Type B pancreatic cell (in vitro differentiated cells): Measurements from ENCODE around the gene FIGLA. TPM values are rescaled to one million over a fixed set of nuclear protein-coding genes. Genes with fewer than 3 reads are reported as not detected.

Source experiments
- DNase-seq: peaks from one replicate; pipeline ENCODE4 v3.0.0; 2021; ENCODE audit warnings: mixed read lengths; ENCODE audit not compliant: unreplicated experiment; ENCODE audit errors: extremely low spot score
- H3K27ac Mint-ChIP-seq: 2 replicates; pipeline ENCODE4 v1.8.0; 2021; ENCODE audit warnings: mild to moderate bottlenecking, mixed read lengths
- H3K27me3 Mint-ChIP-seq: 2 replicates; pipeline ENCODE4 v1.8.0; 2021; ENCODE audit warnings: mixed read lengths
- H3K36me3 Mint-ChIP-seq: 2 replicates; pipeline ENCODE4 v1.8.0; 2021; ENCODE audit warnings: mixed read lengths
- H3K4me1 Mint-ChIP-seq: one replicate; pipeline ENCODE4 v1.8.0; 2021; ENCODE audit warnings: mixed read lengths; ENCODE audit not compliant: unreplicated experiment
- H3K4me3 Mint-ChIP-seq: 2 replicates; pipeline ENCODE4 v1.8.0; 2021; ENCODE audit warnings: mild to moderate bottlenecking, mixed read lengths
- H3K9me3 Mint-ChIP-seq: 2 replicates; pipeline ENCODE4 v1.8.0; 2021; ENCODE audit warnings: mixed read lengths
- CTCF ChIP-seq: fragments of 200-600 bp; sonication (generic); conservative IDR thresholded peaks from 2 replicates; pipeline ENCODE4 v1.5.0; 2021; ENCODE audit warnings: antibody characterized with exemption, mild to moderate bottlenecking
- total RNA-seq: library from RNA; stranded (reverse); gene quantifications from 2 replicates; pipeline ENCODE4 v1.2.1, GENCODE V29; 2021; ENCODE audit warnings: low replicate concordance

The FIGLA gene
- total RNA-seq, 1 donor from 2014 or later = not detected

DNA sequence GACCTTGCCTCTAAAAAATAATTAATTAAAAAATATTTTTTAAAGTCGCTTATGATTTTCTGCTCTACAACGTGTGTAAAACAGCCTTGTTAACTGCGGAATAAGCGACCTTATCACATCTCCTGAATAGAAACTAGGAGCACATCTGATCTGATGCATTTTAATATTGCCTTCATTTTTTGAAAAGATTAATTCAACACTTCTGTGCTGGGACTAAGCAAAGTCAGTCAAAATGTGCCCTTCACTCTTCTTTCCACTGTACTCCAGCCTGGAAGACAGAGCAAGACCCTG, 17.3 kb upstream of the FIGLA start:
- H3K4me3 Mint-ChIP-seq = no peak overlapping the region
- H3K27me3 Mint-ChIP-seq = peaks cover 42% of the 10 kb centered on the region
- TF ChIP-seq CTCF = no peak

DNA sequence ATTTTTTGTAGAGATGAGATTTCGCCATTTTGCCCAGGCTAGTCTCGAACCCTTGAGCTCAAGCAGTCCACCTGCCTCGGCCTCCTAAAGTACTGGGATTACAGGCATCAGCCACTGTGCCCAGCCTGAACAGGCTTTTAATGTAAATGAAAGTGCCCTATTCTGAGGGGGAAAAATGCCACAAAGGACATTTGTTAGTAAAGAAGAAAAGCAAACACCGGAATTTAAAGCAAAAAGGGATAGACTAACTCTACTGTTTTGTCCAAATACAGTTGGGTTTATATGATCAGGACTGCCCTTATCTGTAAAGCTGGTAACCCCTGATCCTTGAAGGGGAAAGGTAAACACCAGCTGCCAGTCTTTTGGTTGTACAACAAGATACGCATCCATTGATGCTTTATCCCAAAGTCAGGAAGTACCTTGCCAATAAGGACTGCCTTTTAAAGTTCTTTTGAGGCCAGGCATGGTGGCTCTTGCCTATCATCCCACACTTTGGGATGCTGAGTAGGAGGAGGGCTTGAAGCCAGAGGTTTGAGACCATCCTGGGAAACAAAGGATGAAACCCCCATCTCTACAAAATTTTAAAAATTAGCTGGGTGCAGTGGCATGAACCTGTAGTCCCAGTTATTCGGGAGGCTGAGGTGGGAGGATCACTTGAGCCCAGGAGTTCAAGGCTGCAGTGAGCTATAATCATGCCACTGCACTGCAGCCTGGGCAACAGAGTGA, 16.8 kb upstream of the FIGLA start:
- no peak overlapping the region for H3K27ac Mint-ChIP-seq
- peaks cover 44% of the 10 kb centered on the region for H3K27me3 Mint-ChIP-seq
- no peaks in the 10 kb centered on the region for H3K9me3 Mint-ChIP-seq
- no peak overlapping the region for H3K4me3 Mint-ChIP-seq
- no peak for TF ChIP-seq CTCF
- DNase-seq = no peak
- H3K4me1 Mint-ChIP-seq = no peaks in the 10 kb centered on the region
- no peaks in the 10 kb centered on the region for H3K36me3 Mint-ChIP-seq

More for the DNA sequence above, 17.3 kb upstream of the FIGLA start:
- no peak for DNase-seq
- peaks cover under 1% of the 10 kb centered on the region for H3K9me3 Mint-ChIP-seq
- H3K27ac Mint-ChIP-seq = no peak overlapping the region
- no peaks in the 10 kb centered on the region for H3K36me3 Mint-ChIP-seq
- H3K4me1 Mint-ChIP-seq = no peaks in the 10 kb centered on the region

DNA sequence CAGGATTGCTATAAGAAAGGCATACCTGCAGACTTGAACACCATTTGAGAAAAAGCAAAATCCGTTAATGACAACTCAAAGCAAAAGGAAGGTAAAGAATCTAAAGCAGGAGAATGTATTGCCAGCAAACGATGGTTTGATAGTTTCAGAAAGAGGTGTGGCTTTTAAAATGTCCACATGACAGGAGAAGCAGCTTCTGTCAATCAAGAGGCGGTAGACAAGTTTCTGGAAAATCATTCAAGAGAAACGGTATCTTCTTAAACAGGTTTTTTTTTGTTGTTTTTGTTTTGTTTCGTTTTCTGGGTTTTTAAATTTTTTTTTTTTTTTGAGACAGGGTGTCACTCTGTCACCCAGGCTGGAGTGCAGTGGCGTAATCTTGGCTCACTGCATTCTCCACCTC, 16.2 kb upstream of the FIGLA start:
- no peak for DNase-seq
- Mint-ChIP-seq H3K36me3 (no peaks in the 10 kb centered on the region), H3K9me3 (no peaks in the 10 kb centered on the region), H3K4me3 (no peak overlapping the region), H3K27me3 (peaks cover 44% of the 10 kb centered on the region), H3K4me1 (no peaks in the 10 kb centered on the region), H3K27ac (no peak overlapping the region)
- TF ChIP-seq CTCF = no peak

- H3K27ac Mint-ChIP-seq = no peak overlapping the region
- no peaks in the 10 kb centered on the region for H3K9me3 Mint-ChIP-seq
- no peak for DNase-seq
- peaks cover 45% of the 10 kb centered on the region for H3K27me3 Mint-ChIP-seq
- H3K4me1 Mint-ChIP-seq = no peaks in the 10 kb centered on the region
- no peak overlapping the region for H3K4me3 Mint-ChIP-seq
- no peak for TF ChIP-seq CTCF
- H3K36me3 Mint-ChIP-seq = no peaks in the 10 kb centered on the region
Measured at GRCh38 chr2:70806013-70806412, 15.6 kb upstream of the FIGLA start.

- H3K36me3 Mint-ChIP-seq = no peaks in the 10 kb centered on the region
- no peak for DNase-seq
- H3K9me3 Mint-ChIP-seq = peaks cover 9% of the 10 kb centered on the region
- TF ChIP-seq CTCF = no peak
- H3K27ac Mint-ChIP-seq = no peak overlapping the region
- H3K27me3 Mint-ChIP-seq = peaks cover 59% of the 10 kb centered on the region
- H3K4me1 Mint-ChIP-seq = no peaks in the 10 kb centered on the region
- H3K4me3 Mint-ChIP-seq = no peak overlapping the region
Measured at GRCh38 chr2:70801607-70802263, 11.3 kb upstream of the FIGLA start.
